Stimulated activated CD4-positive, alpha-beta T cell treated with anti-CD3 and anti-CD28 coated beads, Interleukin-4, amount 100 ng/mL, for 1 hour (primary cell): ENCODE measurements around the gene TMPRSS11E.
"Not testable (repeated sequence)": the region's sequence is repeated elsewhere in the genome, so short reads cannot be mapped to it uniquely, and the experiment has no call there.

Source experiments
- DNase-seq: peaks from one replicate; pipeline ENCODE4 v3.0.0-alpha.2; 2020

Gene TMPRSS11E

GRCh38 chr4:68447201-68447600 lies at the start of gene TMPRSS11E:
Gene TMPRSS11E (plus strand): TSS chr4:68447463. CDS start chr4:68447513, 50 bp downstream.
- DNase-seq, result no peak

GRCh38 chr4:68399306-68399705 lies 48.0 kb upstream of the TMPRSS11E start:
- no peak for DNase-seq

- no peak for DNase-seq
These were observed 46.0 kb upstream of the TMPRSS11E start for GRCh38 chr4:68401231-68401630.

- DNase-seq, result no peak
These were observed 43.1 kb upstream of the TMPRSS11E start for GRCh38 chr4:68404153-68404552.

- DNase-seq, result not testable (repeated sequence)
These were observed 41.4 kb upstream of the TMPRSS11E start for GRCh38 chr4:68405718-68406478.

GRCh38 chr4:68406479-68406859 lies 40.8 kb upstream of the TMPRSS11E start:
- no peak for DNase-seq

- DNase-seq, result not testable (repeated sequence)
These were observed 40.0 kb upstream of the TMPRSS11E start for GRCh38 chr4:68407015-68407867.

- no peak for DNase-seq
These were observed 39.4 kb upstream of the TMPRSS11E start for GRCh38 chr4:68407868-68408190.

- no peak for DNase-seq
These were observed 37.1 kb upstream of the TMPRSS11E start for GRCh38 chr4:68410149-68410548.

- no peak for DNase-seq
These were observed 36.6 kb upstream of the TMPRSS11E start for GRCh38 chr4:68410643-68411042.

- not testable (repeated sequence) for DNase-seq
These were observed 35.2 kb upstream of the TMPRSS11E start for GRCh38 chr4:68412031-68412430.

GRCh38 chr4:68416591-68416990 lies 30.7 kb upstream of the TMPRSS11E start:
- DNase-seq, result no peak

- no peak for DNase-seq
These were observed 20.7 kb upstream of the TMPRSS11E start for GRCh38 chr4:68426516-68426915.

GRCh38 chr4:68430337-68430736 lies 16.9 kb upstream of the TMPRSS11E start:
- DNase-seq, result no peak

GRCh38 chr4:68432320-68432719 lies 14.9 kb upstream of the TMPRSS11E start:
- no peak for DNase-seq

- no peak for DNase-seq
These were observed 13.7 kb upstream of the TMPRSS11E start for GRCh38 chr4:68433582-68433981.

- DNase-seq, result no peak
These were observed 13.0 kb upstream of the TMPRSS11E start for GRCh38 chr4:68434277-68434676.

- no peak for DNase-seq
These were observed 12.4 kb upstream of the TMPRSS11E start for GRCh38 chr4:68434836-68435235.

GRCh38 chr4:68445111-68445510 lies 2.2 kb upstream of the TMPRSS11E start:
- no peak for DNase-seq

GRCh38 chr4:68451246-68452211 lies 4.3 kb downstream of the TMPRSS11E start:
- no peak for DNase-seq

- DNase-seq, result no peak
These were observed 12.8 kb downstream of the TMPRSS11E start for GRCh38 chr4:68460085-68460484.

GRCh38 chr4:68461790-68462189 lies 14.5 kb downstream of the TMPRSS11E start:
- DNase-seq, result no peak

GRCh38 chr4:68462691-68463090 lies 15.4 kb downstream of the TMPRSS11E start:
- DNase-seq, result no peak
